ENCODE results near the gene EIF2B2. TPM values are rescaled to one million over a fixed set of nuclear protein-coding genes. Genes with fewer than 3 reads are reported as not detected.

EIF2B2 gene
- total and polyA plus RNA-seq, 2 of the 13 experiments (the other 11 are each of a cell fraction or from before 2014, with no cell fraction given), result 54.4 to 78.6 TPM

GRCh38 chr14:74962046-74962445 lies 40.7 kb upstream of the EIF2B2 start (continued):
- TF ChIP-seq RBAK (CRISPR knock-in tag; IDR thresholded peaks at IDR 0.05) (no peak), ETV6 (CRISPR knock-in tag; conservative IDR thresholded peaks at IDR 0.05) (no peak), KDM6A (CRISPR knock-in tag; IDR thresholded peaks at IDR 0.05; ENCODE audit: low read depth) (no peak), ATF4 (CRISPR knock-in tag; IDR thresholded peaks at IDR 0.05) (no peak)

- Histone ChIP-seq H3K27ac (ENCODE audit: extremely low read length, insufficient read depth, low read length) (no peak overlapping the region), H2AFZ (ENCODE audit: low read length) (no peak overlapping the region), H3K36me3 (replicated peaks in 1 of 2; ENCODE audit: control insufficient read depth in 1 of 2, insufficient read depth in 2 of 2, low read length in 2 of 2) (no peaks in the 10 kb centered on the region), H3K27me3 (ENCODE audit: control insufficient read depth in 1 of 2, insufficient read depth in 2 of 2, low read length in 2 of 2) (peaks cover 3 to 32% of the 10 kb centered on the region in 2 experiments; a peak in 3 of 5 replicates), H3K9me3 (ENCODE audit: low read length) (no peaks in the 10 kb centered on the region), H3K9ac (ENCODE audit: insufficient read depth, low read depth, low read length) (no peak overlapping the region), H3K4me3 (replicated peaks in 1 of 3; ENCODE audit: insufficient read depth in 1 of 3, low read depth in 2 of 3, low read length in 3 of 3) (no peak overlapping the region), H3K4me1 (ENCODE audit: insufficient read depth, low read length) (peaks cover 25% of the 10 kb centered on the region; the same call in 1 of the 2 replicates), H4K20me1 (ENCODE audit: insufficient read depth, low read length) (no peaks in the 10 kb centered on the region), H3K4me2 (ENCODE audit: low read depth, low read length) (no peak overlapping the region), H3K79me2 (ENCODE audit: insufficient read depth, low read length) (no peaks in the 10 kb centered on the region)
- 38% methylated on average over 8 of the region's 8 CpGs for WGBS (ENCODE audit: low lambda C conversion rate)
- ATAC-seq (no peak), DNase-seq (ENCODE audit: low spot score) (no peak), FAIRE-seq (no peak)
- POLR2A ChIA-PET, result no interaction called here
- CTCF ChIA-PET (ENCODE audit: low intra/inter-chr PET ratio, low total read pairs), result no interaction called here
- no peak for TF ChIP-seq NRL (CRISPR knock-in tag; IDR thresholded peaks at IDR 0.05; ENCODE audit: borderline replicate concordance)
- no peak for TF ChIP-seq HMGA1 (CRISPR knock-in tag; conservative IDR thresholded peaks at IDR 0.05)
- TF ChIP-seq MAX (IDR thresholded peaks at IDR 0.05), result no peak
- TF ChIP-seq ZNF251 (CRISPR knock-in tag; IDR thresholded peaks at IDR 0.05), result no peak
- no peak for TF ChIP-seq PBX2 (CRISPR knock-in tag; IDR thresholded peaks at IDR 0.05)
- no peak for TF ChIP-seq TCF12 (IDR thresholded peaks at IDR 0.05)
- TF ChIP-seq TCF12 (CRISPR knock-in tag; IDR thresholded peaks at IDR 0.05), result no peak
- no peak for TF ChIP-seq ATF7 (IDR thresholded peaks at IDR 0.05)
- TF ChIP-seq ATF7 (CRISPR knock-in tag; IDR thresholded peaks at IDR 0.05), result no peak
- no peak for TF ChIP-seq PHF8 (CRISPR knock-in tag; IDR thresholded peaks at IDR 0.05)
- TF ChIP-seq ZNF335 (CRISPR knock-in tag; IDR thresholded peaks at IDR 0.05), result no peak
- TF ChIP-seq ZNF234 (CRISPR knock-in tag; conservative IDR thresholded peaks at IDR 0.05), result no peak
- TF ChIP-seq ZNF496 (CRISPR knock-in tag; IDR thresholded peaks at IDR 0.05; ENCODE audit: insufficient replicate concordance), result no peak
- no peak for TF ChIP-seq ZNF563 (CRISPR knock-in tag; IDR thresholded peaks at IDR 0.05)
- TF ChIP-seq PHF5A (CRISPR knock-in tag; IDR thresholded peaks at IDR 0.05; ENCODE audit: low read depth, unreplicated experiment), result no peak
- TF ChIP-seq LRRFIP1 (CRISPR knock-in tag; conservative IDR thresholded peaks at IDR 0.05), result no peak
- in situ Hi-C loops (cut with HindIII; ENCODE audit: extremely low pct_ligation_motif_present, low pct_unique_long_range_greater_than_20kb) (no loop called here), intact Hi-C loops (cut with micrococcal nuclease; ENCODE audit: unreplicated experiment) (no loop called here)
- no TSS peak for BruUV-seq (replicated peaks)
Measured at GRCh38 chr14:74962493-74962892, 40.2 kb upstream of the EIF2B2 start.

All from HepG2 (cell line).